K562 (cell line): Measurements from ENCODE around the gene LDLR. TPM values are rescaled to one million over a fixed set of nuclear protein-coding genes. Genes with fewer than 3 reads are reported as not detected.

ENCODE experiments used
- polyA plus RNA-seq, 8 experiments: library from polyadenylated mRNA; depleted of rRNA in 4 of 8; stranded (reverse) in 5 of 8; unstranded in 3 of 8; fragments of >200 nt; fragmentation: Nextera tagmentation in 2 of 8; fragmentation: Illumina TruSeq in 1 of 8; extraction: Ambion mirVana in 2 of 8; extraction: Trizol in 1 of 8; gene quantifications; 2 replicates each; pipeline versions ENCODE4 v1.2.1 to v1.2.3, GENCODE V29; 2011 to 2014; ENCODE audit warnings: inconsistent platforms in 1 of 8, missing spikeins in 1 of 8
- total RNA-seq, 7 experiments: library from RNA; depleted of rRNA in 6 of 7; stranded (reverse); fragments of >200 nt in 6 of 7; fragmentation: Illumina TruSeq in 2 of 7; extraction: Trizol in 2 of 7; gene quantifications; 2 replicates each; pipeline versions ENCODE4 v1.2.1 to v1.2.3, GENCODE V29; 2011 to 2021; ENCODE audit warnings: low replicate concordance in 1 of 7
- TF ChIP-seq, protein P1 (sequence below): fragments of 200-600 bp; sonication (generic); IDR thresholded peaks from one replicate; pipeline ENCODE4 v1.6.1; 2012; ENCODE audit warnings: mild to moderate bottlenecking, low read depth, low read length, inconsistent platforms

LDLR gene
- total and polyA plus RNA-seq, 9 of the 15 experiments (the other 6 are each of a cell fraction or from before 2014, with no cell fraction given) = 19.9 to 114 (median 56.3) TPM

DNA sequence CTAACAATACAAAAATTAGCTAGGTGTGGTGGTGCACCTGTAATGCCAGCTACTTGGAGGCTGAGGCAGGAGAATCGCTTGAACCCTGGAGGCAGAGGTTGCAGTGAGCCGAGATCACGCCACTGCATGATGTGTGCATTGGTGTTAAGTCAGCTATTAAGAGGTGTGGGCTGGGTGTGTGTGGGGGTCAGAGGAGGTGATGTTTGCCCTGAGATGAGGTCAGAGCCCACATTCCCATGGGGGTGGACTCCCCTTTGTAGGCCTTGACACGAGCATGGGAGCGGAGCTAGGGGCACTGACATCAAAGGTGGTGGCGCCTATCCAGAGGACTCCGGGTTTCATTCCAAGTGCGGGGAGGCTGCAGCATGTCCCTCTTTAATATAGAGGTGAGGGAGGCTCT lies 34.6 kb upstream of the LDLR start (continued):
- TF ChIP-seq, protein P1, sequence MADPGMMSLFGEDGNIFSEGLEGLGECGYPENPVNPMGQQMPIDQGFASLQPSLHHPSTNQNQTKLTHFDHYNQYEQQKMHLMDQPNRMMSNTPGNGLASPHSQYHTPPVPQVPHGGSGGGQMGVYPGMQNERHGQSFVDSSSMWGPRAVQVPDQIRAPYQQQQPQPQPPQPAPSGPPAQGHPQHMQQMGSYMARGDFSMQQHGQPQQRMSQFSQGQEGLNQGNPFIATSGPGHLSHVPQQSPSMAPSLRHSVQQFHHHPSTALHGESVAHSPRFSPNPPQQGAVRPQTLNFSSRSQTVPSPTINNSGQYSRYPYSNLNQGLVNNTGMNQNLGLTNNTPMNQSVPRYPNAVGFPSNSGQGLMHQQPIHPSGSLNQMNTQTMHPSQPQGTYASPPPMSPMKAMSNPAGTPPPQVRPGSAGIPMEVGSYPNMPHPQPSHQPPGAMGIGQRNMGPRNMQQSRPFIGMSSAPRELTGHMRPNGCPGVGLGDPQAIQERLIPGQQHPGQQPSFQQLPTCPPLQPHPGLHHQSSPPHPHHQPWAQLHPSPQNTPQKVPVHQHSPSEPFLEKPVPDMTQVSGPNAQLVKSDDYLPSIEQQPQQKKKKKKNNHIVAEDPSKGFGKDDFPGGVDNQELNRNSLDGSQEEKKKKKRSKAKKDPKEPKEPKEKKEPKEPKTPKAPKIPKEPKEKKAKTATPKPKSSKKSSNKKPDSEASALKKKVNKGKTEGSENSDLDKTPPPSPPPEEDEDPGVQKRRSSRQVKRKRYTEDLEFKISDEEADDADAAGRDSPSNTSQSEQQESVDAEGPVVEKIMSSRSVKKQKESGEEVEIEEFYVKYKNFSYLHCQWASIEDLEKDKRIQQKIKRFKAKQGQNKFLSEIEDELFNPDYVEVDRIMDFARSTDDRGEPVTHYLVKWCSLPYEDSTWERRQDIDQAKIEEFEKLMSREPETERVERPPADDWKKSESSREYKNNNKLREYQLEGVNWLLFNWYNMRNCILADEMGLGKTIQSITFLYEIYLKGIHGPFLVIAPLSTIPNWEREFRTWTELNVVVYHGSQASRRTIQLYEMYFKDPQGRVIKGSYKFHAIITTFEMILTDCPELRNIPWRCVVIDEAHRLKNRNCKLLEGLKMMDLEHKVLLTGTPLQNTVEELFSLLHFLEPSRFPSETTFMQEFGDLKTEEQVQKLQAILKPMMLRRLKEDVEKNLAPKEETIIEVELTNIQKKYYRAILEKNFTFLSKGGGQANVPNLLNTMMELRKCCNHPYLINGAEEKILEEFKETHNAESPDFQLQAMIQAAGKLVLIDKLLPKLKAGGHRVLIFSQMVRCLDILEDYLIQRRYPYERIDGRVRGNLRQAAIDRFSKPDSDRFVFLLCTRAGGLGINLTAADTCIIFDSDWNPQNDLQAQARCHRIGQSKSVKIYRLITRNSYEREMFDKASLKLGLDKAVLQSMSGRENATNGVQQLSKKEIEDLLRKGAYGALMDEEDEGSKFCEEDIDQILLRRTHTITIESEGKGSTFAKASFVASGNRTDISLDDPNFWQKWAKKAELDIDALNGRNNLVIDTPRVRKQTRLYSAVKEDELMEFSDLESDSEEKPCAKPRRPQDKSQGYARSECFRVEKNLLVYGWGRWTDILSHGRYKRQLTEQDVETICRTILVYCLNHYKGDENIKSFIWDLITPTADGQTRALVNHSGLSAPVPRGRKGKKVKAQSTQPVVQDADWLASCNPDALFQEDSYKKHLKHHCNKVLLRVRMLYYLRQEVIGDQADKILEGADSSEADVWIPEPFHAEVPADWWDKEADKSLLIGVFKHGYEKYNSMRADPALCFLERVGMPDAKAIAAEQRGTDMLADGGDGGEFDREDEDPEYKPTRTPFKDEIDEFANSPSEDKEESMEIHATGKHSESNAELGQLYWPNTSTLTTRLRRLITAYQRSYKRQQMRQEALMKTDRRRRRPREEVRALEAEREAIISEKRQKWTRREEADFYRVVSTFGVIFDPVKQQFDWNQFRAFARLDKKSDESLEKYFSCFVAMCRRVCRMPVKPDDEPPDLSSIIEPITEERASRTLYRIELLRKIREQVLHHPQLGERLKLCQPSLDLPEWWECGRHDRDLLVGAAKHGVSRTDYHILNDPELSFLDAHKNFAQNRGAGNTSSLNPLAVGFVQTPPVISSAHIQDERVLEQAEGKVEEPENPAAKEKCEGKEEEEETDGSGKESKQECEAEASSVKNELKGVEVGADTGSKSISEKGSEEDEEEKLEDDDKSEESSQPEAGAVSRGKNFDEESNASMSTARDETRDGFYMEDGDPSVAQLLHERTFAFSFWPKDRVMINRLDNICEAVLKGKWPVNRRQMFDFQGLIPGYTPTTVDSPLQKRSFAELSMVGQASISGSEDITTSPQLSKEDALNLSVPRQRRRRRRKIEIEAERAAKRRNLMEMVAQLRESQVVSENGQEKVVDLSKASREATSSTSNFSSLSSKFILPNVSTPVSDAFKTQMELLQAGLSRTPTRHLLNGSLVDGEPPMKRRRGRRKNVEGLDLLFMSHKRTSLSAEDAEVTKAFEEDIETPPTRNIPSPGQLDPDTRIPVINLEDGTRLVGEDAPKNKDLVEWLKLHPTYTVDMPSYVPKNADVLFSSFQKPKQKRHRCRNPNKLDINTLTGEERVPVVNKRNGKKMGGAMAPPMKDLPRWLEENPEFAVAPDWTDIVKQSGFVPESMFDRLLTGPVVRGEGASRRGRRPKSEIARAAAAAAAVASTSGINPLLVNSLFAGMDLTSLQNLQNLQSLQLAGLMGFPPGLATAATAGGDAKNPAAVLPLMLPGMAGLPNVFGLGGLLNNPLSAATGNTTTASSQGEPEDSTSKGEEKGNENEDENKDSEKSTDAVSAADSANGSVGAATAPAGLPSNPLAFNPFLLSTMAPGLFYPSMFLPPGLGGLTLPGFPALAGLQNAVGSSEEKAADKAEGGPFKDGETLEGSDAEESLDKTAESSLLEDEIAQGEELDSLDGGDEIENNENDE = no peak
